ENCODE data around the gene ITPR1. TPM values are rescaled to one million over a fixed set of nuclear protein-coding genes. Genes with fewer than 3 reads are reported as not detected.

ITPR1 gene
- total and polyA plus RNA-seq, 2 experiments from 2014 or later = 1.4 to 2.5 TPM

- no peak overlapping the region for H3K27ac ChIP-seq
- H3K36me3 ChIP-seq (ENCODE audit: low read depth) = no peaks in the 10 kb centered on the region
- no peaks in the 10 kb centered on the region for H3K27me3 ChIP-seq (replicated peaks; ENCODE audit: insufficient read depth)
- H3K9ac ChIP-seq = no peak overlapping the region
- TF ChIP-seq EZH2phosphoT487 (IDR thresholded peaks at IDR 0.05; ENCODE audit: insufficient read depth, low read depth) (no peak), EZH2 (IDR thresholded peaks at IDR 0.05; ENCODE audit: insufficient read depth, poor library complexity, severe bottlenecking) (no peak)
- H3K9me3 ChIP-seq (ENCODE audit: low read depth) = no peaks in the 10 kb centered on the region
- DNase-seq = no peak
- in situ Hi-C loops (cut with MboI) = no loop called here
- peaks cover 5% of the 10 kb centered on the region; the same call in 1 of the 2 replicates for H3F3A ChIP-seq (ENCODE audit: insufficient read depth)
- no peaks in the 10 kb centered on the region for H3K79me2 ChIP-seq (ENCODE audit: insufficient read depth)
- H3K4me1 ChIP-seq (ENCODE audit: insufficient read depth) = peaks cover 9% of the 10 kb centered on the region
- H4K20me1 ChIP-seq (ENCODE audit: insufficient read depth) = no peaks in the 10 kb centered on the region
- H3K4me3 ChIP-seq = no peak overlapping the region
- no peak overlapping the region for H2AFZ ChIP-seq
- H3K9me2 ChIP-seq (ENCODE audit: insufficient read depth) = no peaks in the 10 kb centered on the region
- no peak overlapping the region for H3K4me2 ChIP-seq (ENCODE audit: unreplicated experiment)
Observed at GRCh38 chr3:4681301-4681700, 188.2 kb downstream of the ITPR1 start.

GRCh38 chr3:4684117-4684516 is 191.0 kb downstream of the ITPR1 start:
- Histone ChIP-seq H2AFZ (no peak overlapping the region), H3K36me3 (ENCODE audit: low read depth) (no peaks in the 10 kb centered on the region), H3K27me3 (replicated peaks; ENCODE audit: insufficient read depth) (no peaks in the 10 kb centered on the region), H3K4me1 (ENCODE audit: insufficient read depth) (peaks cover 9% of the 10 kb centered on the region), H3K27ac (no peak overlapping the region), H4K20me1 (ENCODE audit: insufficient read depth) (no peaks in the 10 kb centered on the region), H3K79me2 (ENCODE audit: insufficient read depth) (no peaks in the 10 kb centered on the region), H3K4me3 (no peak overlapping the region), H3K9me3 (ENCODE audit: low read depth) (no peaks in the 10 kb centered on the region), H3K4me2 (ENCODE audit: unreplicated experiment) (no peak overlapping the region), H3K9me2 (ENCODE audit: insufficient read depth) (no peaks in the 10 kb centered on the region), H3F3A (ENCODE audit: insufficient read depth) (peaks cover 5% of the 10 kb centered on the region; the same call in 1 of the 2 replicates), H3K9ac (no peak overlapping the region)
- TF ChIP-seq EZH2 (IDR thresholded peaks at IDR 0.05; ENCODE audit: insufficient read depth, poor library complexity, severe bottlenecking) (no peak), EZH2phosphoT487 (IDR thresholded peaks at IDR 0.05; ENCODE audit: insufficient read depth, low read depth) (no peak)
- 68 to 75% methylated on average over 1 of the region's 1 CpG for WGBS, 2 experiments (ENCODE audit: low coverage in 1 of 2, low lambda C conversion rate in 2 of 2, missing lambda C conversion rate in 2 of 2)
- DNase-seq = no peak
- in situ Hi-C loops (cut with MboI) = no loop called here

DNA sequence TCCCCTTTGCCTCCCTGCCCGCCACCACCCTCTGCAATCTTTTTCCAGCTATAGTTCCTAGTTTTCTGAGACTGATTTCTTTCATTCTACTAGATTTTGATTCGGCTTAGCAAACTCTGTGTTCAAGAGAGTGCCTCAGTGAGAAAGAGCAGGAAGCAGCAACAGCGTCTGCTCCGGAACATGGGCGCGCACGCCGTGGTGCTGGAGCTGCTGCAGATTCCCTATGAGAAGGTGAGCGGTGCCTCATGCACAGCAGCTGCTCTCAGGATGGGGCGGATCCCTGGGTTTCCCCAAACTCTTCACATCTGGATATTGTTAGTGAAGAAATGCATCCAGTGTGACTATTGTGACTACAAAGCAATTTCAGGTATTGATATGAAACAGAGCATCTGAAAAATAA is 191.8 kb downstream of the ITPR1 start:
- in situ Hi-C loops (cut with MboI) = no loop called here
- no peak overlapping the region for H3K4me3 ChIP-seq
- no peak for DNase-seq
- H3K36me3 ChIP-seq (ENCODE audit: low read depth) = no peaks in the 10 kb centered on the region
- no peaks in the 10 kb centered on the region for H4K20me1 ChIP-seq (ENCODE audit: insufficient read depth)
- no peak overlapping the region for H3K4me2 ChIP-seq (ENCODE audit: unreplicated experiment)
- no peak overlapping the region for H3K27ac ChIP-seq
- H3F3A ChIP-seq (ENCODE audit: insufficient read depth) = peaks cover 5% of the 10 kb centered on the region; the same call in 1 of the 2 replicates
- no peak overlapping the region for H3K9ac ChIP-seq
- H3K27me3 ChIP-seq (replicated peaks; ENCODE audit: insufficient read depth) = no peaks in the 10 kb centered on the region
- H3K9me2 ChIP-seq (ENCODE audit: insufficient read depth) = no peaks in the 10 kb centered on the region
- peaks cover 9% of the 10 kb centered on the region for H3K4me1 ChIP-seq (ENCODE audit: insufficient read depth)
- WGBS, 2 experiments (ENCODE audit: low coverage in 1 of 2, low lambda C conversion rate in 2 of 2, missing lambda C conversion rate in 2 of 2) = 74 to 81% methylated on average over 10 of the region's 10 CpGs
- H2AFZ ChIP-seq = no peak overlapping the region
- H3K79me2 ChIP-seq (ENCODE audit: insufficient read depth) = no peaks in the 10 kb centered on the region
- no peaks in the 10 kb centered on the region for H3K9me3 ChIP-seq (ENCODE audit: low read depth)
- no peak for TF ChIP-seq EZH2 (IDR thresholded peaks at IDR 0.05; ENCODE audit: insufficient read depth, poor library complexity, severe bottlenecking)
- no peak for TF ChIP-seq EZH2phosphoT487 (IDR thresholded peaks at IDR 0.05; ENCODE audit: insufficient read depth, low read depth)

DNA sequence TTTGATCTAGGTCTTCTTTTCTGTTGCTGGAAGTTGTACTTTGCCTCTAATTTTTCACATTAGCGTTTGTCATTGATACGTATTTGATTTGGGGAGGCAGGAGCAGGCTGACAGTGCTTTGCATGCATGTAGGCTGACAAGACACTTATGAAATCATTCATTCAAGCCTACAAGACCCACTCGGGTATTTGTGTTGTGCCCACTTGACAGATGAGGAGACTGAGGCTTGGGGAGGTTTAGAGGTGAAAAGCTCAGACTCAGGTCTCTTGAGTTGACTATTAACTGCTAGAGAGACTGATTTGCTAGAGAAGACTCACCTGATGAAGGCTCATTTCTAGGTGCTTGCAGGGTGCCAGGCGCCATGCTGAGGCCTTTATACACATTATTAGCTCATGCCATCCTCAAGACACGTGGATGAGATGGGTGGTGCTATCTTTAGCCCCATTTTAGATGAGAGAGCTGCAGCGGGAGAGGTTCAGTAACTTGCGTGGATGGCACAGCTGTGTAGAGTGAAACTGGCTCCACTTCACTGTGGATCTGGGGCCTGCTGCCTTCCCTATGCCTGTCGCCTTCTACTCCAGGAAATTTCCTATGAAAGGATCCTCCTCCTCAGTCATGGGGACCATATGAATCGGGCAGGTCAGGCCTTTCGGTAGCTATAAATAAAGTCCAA is 192.7 kb downstream of the ITPR1 start:
- Histone ChIP-seq H3K4me2 (ENCODE audit: unreplicated experiment) (no peak overlapping the region), H2AFZ (no peak overlapping the region), H3K4me1 (ENCODE audit: insufficient read depth) (peaks cover 3% of the 10 kb centered on the region), H3K79me2 (ENCODE audit: insufficient read depth) (no peaks in the 10 kb centered on the region), H3K27ac (no peak overlapping the region), H3K9me2 (ENCODE audit: insufficient read depth) (no peaks in the 10 kb centered on the region), H3K9me3 (ENCODE audit: low read depth) (no peaks in the 10 kb centered on the region), H3K27me3 (replicated peaks; ENCODE audit: insufficient read depth) (no peaks in the 10 kb centered on the region), H3F3A (ENCODE audit: insufficient read depth) (peaks cover 1% of the 10 kb centered on the region; the same call in 1 of the 2 replicates), H3K4me3 (no peak overlapping the region), H3K36me3 (ENCODE audit: low read depth) (no peaks in the 10 kb centered on the region), H4K20me1 (ENCODE audit: insufficient read depth) (no peaks in the 10 kb centered on the region), H3K9ac (no peak overlapping the region)
- in situ Hi-C loops (cut with MboI) = no loop called here
- WGBS, 2 experiments (ENCODE audit: low coverage in 1 of 2, low lambda C conversion rate in 2 of 2, missing lambda C conversion rate in 2 of 2) = 83 to 87% methylated on average over 10 of the region's 10 CpGs
- TF ChIP-seq EZH2phosphoT487 (IDR thresholded peaks at IDR 0.05; ENCODE audit: insufficient read depth, low read depth) (no peak), EZH2 (IDR thresholded peaks at IDR 0.05; ENCODE audit: insufficient read depth, poor library complexity, severe bottlenecking) (no peak)
- no peak for DNase-seq
